NT2/D1 (cell line): ENCODE results near the gene ZNF692.

Experiments used
- SUZ12 ChIP-seq: IDR thresholded peaks from 2 replicates; pipeline ENCODE4 v1.6.1; 2011; ENCODE audit not compliant: insufficient read length, insufficient read depth; ENCODE audit errors: extremely low read depth
- YY1 ChIP-seq: IDR thresholded peaks from 2 replicates; pipeline ENCODE4 v1.6.1; 2011; ENCODE audit not compliant: insufficient read length, insufficient read depth
- ZNF274 ChIP-seq: IDR thresholded peaks from 2 replicates; pipeline ENCODE4 v1.6.1; 2011; ENCODE audit warnings: mild to moderate bottlenecking, low read depth, low read length

DNA sequence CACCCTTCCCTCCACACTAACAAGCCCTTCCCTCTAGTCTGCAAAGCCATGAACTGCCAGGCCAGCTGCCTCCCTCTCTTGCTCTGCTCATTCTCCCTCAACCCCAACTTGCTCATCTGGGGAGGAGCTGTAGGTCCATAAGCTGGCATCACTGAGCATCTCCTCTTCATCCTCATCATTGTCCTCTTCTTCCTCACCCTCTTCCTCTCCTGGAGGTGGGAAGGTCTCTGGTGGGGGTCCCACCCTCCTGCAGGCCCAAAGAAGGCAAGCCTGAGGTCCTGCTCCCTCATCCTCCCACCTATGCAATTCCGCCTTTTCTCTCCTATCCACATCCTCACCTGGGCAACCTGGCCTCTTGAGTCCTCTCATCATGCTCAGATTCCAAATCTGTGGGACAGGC is 2.7 kb downstream of the ZNF692 start:
- TF ChIP-seq SUZ12, result no peak
- TF ChIP-seq ZNF274, result no peak
- no peak for TF ChIP-seq YY1
